ENCODE measurements around the gene ABHD17C.

ABHD17C gene

GRCh38 chr15:80665151-80665550 lies 30.0 kb upstream of the ABHD17C start:
- no peaks in the 10 kb centered on the region for H3K36me3 ChIP-seq (ENCODE audit: insufficient read depth, low read length)
- H3K27ac ChIP-seq, result no peak overlapping the region
- H3K9ac ChIP-seq (ENCODE audit: insufficient read length), result no peak overlapping the region
- TF ChIP-seq POLR2AphosphoS5 (IDR thresholded peaks at IDR 0.05; ENCODE audit: borderline replicate concordance, low read depth, low read length) (no peak), EZH2 (IDR thresholded peaks at IDR 0.05) (no peak), FOXP2 (optimal IDR thresholded peaks at IDR 0.05; ENCODE audit: control extremely low read depth, extremely low read length, insufficient read depth) (no peak)
- no peaks in the 10 kb centered on the region for H3K9me3 ChIP-seq (ENCODE audit: low read depth, low read length)
- H3K4me3 ChIP-seq, result no peak overlapping the region
- DNase-seq (ENCODE audit: low read depth, low spot score), result no peak

GRCh38 chr15:80667936-80668335 lies 27.2 kb upstream of the ABHD17C start:
- TF ChIP-seq EZH2 (IDR thresholded peaks at IDR 0.05), result no peak
- no peak for TF ChIP-seq POLR2AphosphoS5 (IDR thresholded peaks at IDR 0.05; ENCODE audit: borderline replicate concordance, low read depth, low read length)
- TF ChIP-seq FOXP2 (optimal IDR thresholded peaks at IDR 0.05; ENCODE audit: control extremely low read depth, extremely low read length, insufficient read depth), result no peak

GRCh38 chr15:80668546-80669236 lies 26.4 kb upstream of the ABHD17C start:
- DNase-seq (ENCODE audit: low read depth, low spot score), result no peak
- H3K27ac ChIP-seq, result no peak overlapping the region
- H3K9ac ChIP-seq (ENCODE audit: insufficient read length), result no peak overlapping the region
- no peak overlapping the region for H3K4me3 ChIP-seq
- no peaks in the 10 kb centered on the region for H3K36me3 ChIP-seq (ENCODE audit: insufficient read depth, low read length)
- H3K9me3 ChIP-seq (ENCODE audit: low read depth, low read length), result no peaks in the 10 kb centered on the region
- TF ChIP-seq EZH2 (IDR thresholded peaks at IDR 0.05), result no peak
- no peak for TF ChIP-seq FOXP2 (optimal IDR thresholded peaks at IDR 0.05; ENCODE audit: control extremely low read depth, extremely low read length, insufficient read depth)
- no peak for TF ChIP-seq POLR2AphosphoS5 (IDR thresholded peaks at IDR 0.05; ENCODE audit: borderline replicate concordance, low read depth, low read length)

More at GRCh38 chr15:80667936-80668335, 27.2 kb upstream of the ABHD17C start:
- Histone ChIP-seq H3K4me3 (no peak overlapping the region), H3K9ac (ENCODE audit: insufficient read length) (no peak overlapping the region), H3K27ac (no peak overlapping the region), H3K9me3 (ENCODE audit: low read depth, low read length) (no peaks in the 10 kb centered on the region), H3K36me3 (ENCODE audit: insufficient read depth, low read length) (no peaks in the 10 kb centered on the region)
- no peak for DNase-seq (ENCODE audit: low read depth, low spot score)

- H3K36me3 ChIP-seq (ENCODE audit: insufficient read depth, low read length), result no peaks in the 10 kb centered on the region
- TF ChIP-seq POLR2AphosphoS5 (IDR thresholded peaks at IDR 0.05; ENCODE audit: borderline replicate concordance, low read depth, low read length), result no peak
- no peak for TF ChIP-seq EZH2 (IDR thresholded peaks at IDR 0.05)
- no peak for TF ChIP-seq FOXP2 (optimal IDR thresholded peaks at IDR 0.05; ENCODE audit: control extremely low read depth, extremely low read length, insufficient read depth)
- H3K27ac ChIP-seq, result no peak overlapping the region
- no peak overlapping the region for H3K4me3 ChIP-seq
- H3K9ac ChIP-seq (ENCODE audit: insufficient read length), result no peak overlapping the region
- DNase-seq (ENCODE audit: low read depth, low spot score), result no peak
- H3K9me3 ChIP-seq (ENCODE audit: low read depth, low read length), result no peaks in the 10 kb centered on the region
Observed at GRCh38 chr15:80669663-80670273, 25.3 kb upstream of the ABHD17C start.

GRCh38 chr15:80673561-80674244 lies 21.4 kb upstream of the ABHD17C start:
- DNase-seq (ENCODE audit: low read depth, low spot score), result no peak
- no peak for TF ChIP-seq FOXP2 (optimal IDR thresholded peaks at IDR 0.05; ENCODE audit: control extremely low read depth, extremely low read length, insufficient read depth)
- no peak for TF ChIP-seq POLR2AphosphoS5 (IDR thresholded peaks at IDR 0.05; ENCODE audit: borderline replicate concordance, low read depth, low read length)
- no peak for TF ChIP-seq EZH2 (IDR thresholded peaks at IDR 0.05)
- H3K27ac ChIP-seq, result no peak overlapping the region
- no peaks in the 10 kb centered on the region for H3K36me3 ChIP-seq (ENCODE audit: insufficient read depth, low read length)
- no peaks in the 10 kb centered on the region for H3K9me3 ChIP-seq (ENCODE audit: low read depth, low read length)
- no peak overlapping the region for H3K4me3 ChIP-seq
- no peak overlapping the region for H3K9ac ChIP-seq (ENCODE audit: insufficient read length)

GRCh38 chr15:80674245-80674614 lies 20.9 kb upstream of the ABHD17C start:
- Histone ChIP-seq H3K36me3 (ENCODE audit: insufficient read depth, low read length) (no peaks in the 10 kb centered on the region), H3K9ac (ENCODE audit: insufficient read length) (no peak overlapping the region), H3K27ac (no peak overlapping the region), H3K9me3 (ENCODE audit: low read depth, low read length) (no peaks in the 10 kb centered on the region), H3K4me3 (no peak overlapping the region)
- TF ChIP-seq FOXP2 (optimal IDR thresholded peaks at IDR 0.05; ENCODE audit: control extremely low read depth, extremely low read length, insufficient read depth), result no peak
- no peak for TF ChIP-seq EZH2 (IDR thresholded peaks at IDR 0.05)
- no peak for TF ChIP-seq POLR2AphosphoS5 (IDR thresholded peaks at IDR 0.05; ENCODE audit: borderline replicate concordance, low read depth, low read length)
- DNase-seq (ENCODE audit: low read depth, low spot score), result no peak

GRCh38 chr15:80677041-80677440 lies 18.1 kb upstream of the ABHD17C start:
- TF ChIP-seq POLR2AphosphoS5 (IDR thresholded peaks at IDR 0.05; ENCODE audit: borderline replicate concordance, low read depth, low read length), result no peak
- TF ChIP-seq EZH2 (IDR thresholded peaks at IDR 0.05), result no peak
- TF ChIP-seq FOXP2 (optimal IDR thresholded peaks at IDR 0.05; ENCODE audit: control extremely low read depth, extremely low read length, insufficient read depth), result no peak
- no peak for DNase-seq (ENCODE audit: low read depth, low spot score)
- Histone ChIP-seq H3K9ac (ENCODE audit: insufficient read length) (no peak overlapping the region), H3K27ac (no peak overlapping the region), H3K4me3 (no peak overlapping the region), H3K9me3 (ENCODE audit: low read depth, low read length) (no peaks in the 10 kb centered on the region), H3K36me3 (ENCODE audit: insufficient read depth, low read length) (no peaks in the 10 kb centered on the region)

GRCh38 chr15:80679167-80679803 lies 15.8 kb upstream of the ABHD17C start:
- no peak for DNase-seq (ENCODE audit: low read depth, low spot score)
- Histone ChIP-seq H3K9ac (ENCODE audit: insufficient read length) (no peak overlapping the region), H3K4me3 (no peak overlapping the region), H3K27ac (no peak overlapping the region), H3K36me3 (ENCODE audit: insufficient read depth, low read length) (no peaks in the 10 kb centered on the region), H3K9me3 (ENCODE audit: low read depth, low read length) (no peaks in the 10 kb centered on the region)
- TF ChIP-seq FOXP2 (optimal IDR thresholded peaks at IDR 0.05; ENCODE audit: control extremely low read depth, extremely low read length, insufficient read depth) (no peak), POLR2AphosphoS5 (IDR thresholded peaks at IDR 0.05; ENCODE audit: borderline replicate concordance, low read depth, low read length) (no peak), EZH2 (IDR thresholded peaks at IDR 0.05) (no peak)

Measured in SK-N-MC (cell line).